Colonic mucosa (tissue), 4 donors: ENCODE results near the gene ARHGEF16. TPM values are rescaled to one million over a fixed set of nuclear protein-coding genes. Genes with fewer than 3 reads are reported as not detected.

Experiments
- DNase-seq: peaks from one replicate; pipeline ENCODE4 v3.0.0-alpha.2; 2020
- H3K27ac ChIP-seq: fragments of 200-600 bp; one replicate; pipeline ENCODE4 v1.8.0; 2021
- H3K27me3 ChIP-seq: fragments of 200-600 bp; one replicate; pipeline ENCODE4 v1.8.0; 2021
- H3K36me3 ChIP-seq: fragments of 200-600 bp; one replicate; pipeline ENCODE4 v1.8.0; 2021
- H3K4me1 ChIP-seq: fragments of 200-600 bp; one replicate; pipeline ENCODE4 v1.8.0; 2021; ENCODE audit warnings: mild to moderate bottlenecking
- H3K4me3 ChIP-seq: fragments of 200-600 bp; one replicate; pipeline ENCODE4 v1.8.0; 2021
- H3K9ac ChIP-seq, 2 donors: one replicate each; pipeline ENCODE4 v1.7.0; 2013; ENCODE audit warnings: control low read depth in 2 of 2, low read depth in 2 of 2, low read length in 2 of 2
- H3K9me3 ChIP-seq: fragments of 200-600 bp; one replicate; pipeline ENCODE4 v1.8.0; 2021
- intact Hi-C: fragments of 100-400 bp; cut with DNase I; formaldehyde crosslinking; loops from one replicate; pipeline ENCODE4 v1.14.1; 2022
- total RNA-seq, 2 donors: library from RNA; stranded (reverse); fragmentation: NEBNext Ultra II Directional in 1 of 2; extraction: Animal tissue kit (Norgen Biotek cat#: 25700) in 1 of 2; gene quantifications; one replicate each; pipeline ENCODE4 v1.2.1, GENCODE V29; 2021
- TF ChIP-seq, protein P1 (sequence below): fragments of 200-600 bp; IDR thresholded peaks from one replicate; pipeline ENCODE4 v1.8.0; 2022; ENCODE audit warnings: antibody characterized with exemption, mild to moderate bottlenecking
- donor health status: healthy.
- donor health status: DM: no; HTN: no; CAD: no.
- donor health status: DM: no; HTN: no; CAD: no.

The ARHGEF16 gene
- total RNA-seq, 2 donors from 2014 or later: 77.3 to 90.2 TPM

DNA sequence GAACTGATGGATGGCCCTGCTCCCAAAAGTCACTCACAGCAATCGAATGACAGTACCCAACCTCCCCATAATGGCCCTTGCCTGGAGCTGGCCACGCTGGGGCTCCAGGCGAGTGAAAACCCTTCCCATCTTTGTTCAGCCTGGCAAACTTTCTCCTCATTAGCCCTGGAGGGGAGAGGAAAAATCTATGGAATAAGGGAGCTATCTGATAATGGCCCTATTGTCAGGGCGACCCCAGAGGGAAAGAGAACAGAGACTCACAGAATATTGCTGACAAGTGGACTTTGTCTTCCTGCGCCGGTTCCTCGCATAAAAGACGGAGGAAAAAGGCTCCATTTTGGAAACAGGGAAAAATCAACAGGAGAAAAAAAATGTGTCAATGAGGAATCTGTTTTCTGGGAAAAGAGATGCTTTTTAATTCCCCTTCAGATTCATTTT is 13.0 kb upstream of the ARHGEF16 start:
- intact Hi-C loops: no loop called here
- TF ChIP-seq, protein P1, sequence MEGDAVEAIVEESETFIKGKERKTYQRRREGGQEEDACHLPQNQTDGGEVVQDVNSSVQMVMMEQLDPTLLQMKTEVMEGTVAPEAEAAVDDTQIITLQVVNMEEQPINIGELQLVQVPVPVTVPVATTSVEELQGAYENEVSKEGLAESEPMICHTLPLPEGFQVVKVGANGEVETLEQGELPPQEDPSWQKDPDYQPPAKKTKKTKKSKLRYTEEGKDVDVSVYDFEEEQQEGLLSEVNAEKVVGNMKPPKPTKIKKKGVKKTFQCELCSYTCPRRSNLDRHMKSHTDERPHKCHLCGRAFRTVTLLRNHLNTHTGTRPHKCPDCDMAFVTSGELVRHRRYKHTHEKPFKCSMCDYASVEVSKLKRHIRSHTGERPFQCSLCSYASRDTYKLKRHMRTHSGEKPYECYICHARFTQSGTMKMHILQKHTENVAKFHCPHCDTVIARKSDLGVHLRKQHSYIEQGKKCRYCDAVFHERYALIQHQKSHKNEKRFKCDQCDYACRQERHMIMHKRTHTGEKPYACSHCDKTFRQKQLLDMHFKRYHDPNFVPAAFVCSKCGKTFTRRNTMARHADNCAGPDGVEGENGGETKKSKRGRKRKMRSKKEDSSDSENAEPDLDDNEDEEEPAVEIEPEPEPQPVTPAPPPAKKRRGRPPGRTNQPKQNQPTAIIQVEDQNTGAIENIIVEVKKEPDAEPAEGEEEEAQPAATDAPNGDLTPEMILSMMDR: no peak
- Histone ChIP-seq H3K27me3 (no peaks in the 10 kb centered on the region), H3K27ac (no peak overlapping the region), H3K9ac (no peak overlapping the region), H3K36me3 (no peaks in the 10 kb centered on the region), H3K9me3 (no peaks in the 10 kb centered on the region), H3K4me3 (no peak overlapping the region), H3K4me1 (no peaks in the 10 kb centered on the region)
- DNase-seq: no peak

DNA sequence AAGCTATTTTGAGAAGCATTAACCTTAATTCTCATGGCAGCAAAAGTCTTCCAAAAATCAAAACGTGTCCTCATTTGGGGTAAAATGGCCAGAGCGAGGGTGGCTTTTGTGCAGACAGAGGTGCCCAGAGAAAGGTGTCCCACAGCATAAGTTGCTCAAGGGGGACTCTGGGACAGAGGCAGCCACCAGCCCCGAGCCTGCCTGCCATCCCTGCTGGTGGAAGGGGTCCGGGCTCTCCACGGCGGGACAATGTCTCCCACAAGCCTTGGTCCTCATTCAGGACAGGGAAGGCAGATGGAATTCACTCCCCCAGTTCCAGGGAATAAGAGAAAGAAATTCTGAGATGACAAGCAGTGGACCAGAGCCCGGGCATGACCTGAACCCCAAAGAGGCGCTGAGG is 12.6 kb upstream of the ARHGEF16 start:
- TF ChIP-seq, protein P1: no peak
- no peak overlapping the region for H3K27ac ChIP-seq
- H3K27me3 ChIP-seq: no peaks in the 10 kb centered on the region
- intact Hi-C loops: no loop called here
- H3K36me3 ChIP-seq: no peaks in the 10 kb centered on the region
- DNase-seq: no peak
- H3K9ac ChIP-seq: no peak overlapping the region
- H3K4me3 ChIP-seq: no peak overlapping the region
- no peaks in the 10 kb centered on the region for H3K9me3 ChIP-seq
- H3K4me1 ChIP-seq: no peaks in the 10 kb centered on the region

DNA sequence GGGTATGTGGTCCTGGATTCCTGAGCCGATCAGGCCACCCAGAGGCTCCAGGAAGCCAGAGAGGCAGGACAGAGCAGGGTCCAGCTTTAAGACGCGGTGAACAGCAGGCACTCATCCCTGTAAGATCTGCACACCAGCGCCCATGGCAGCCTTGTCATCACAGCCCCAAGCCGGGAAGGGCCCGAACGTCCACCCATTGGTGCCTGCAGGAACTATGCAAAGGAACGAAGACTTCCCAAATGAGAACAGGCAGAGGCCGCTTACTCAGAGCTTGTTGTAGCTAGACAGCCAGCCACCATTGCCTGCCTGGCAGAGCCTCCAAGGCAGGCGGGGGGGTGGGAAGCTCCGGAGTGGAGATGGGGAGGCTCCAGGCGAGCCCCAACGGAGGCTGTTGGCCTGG is 12.1 kb upstream of the ARHGEF16 start:
- intact Hi-C loops: no loop called here
- Histone ChIP-seq H3K4me1 (no peaks in the 10 kb centered on the region), H3K27me3 (no peaks in the 10 kb centered on the region), H3K36me3 (no peaks in the 10 kb centered on the region), H3K4me3 (no peak overlapping the region), H3K9me3 (no peaks in the 10 kb centered on the region), H3K27ac (no peak overlapping the region), H3K9ac (no peak overlapping the region)
- DNase-seq: no peak
- TF ChIP-seq, protein P1: no peak

DNA sequence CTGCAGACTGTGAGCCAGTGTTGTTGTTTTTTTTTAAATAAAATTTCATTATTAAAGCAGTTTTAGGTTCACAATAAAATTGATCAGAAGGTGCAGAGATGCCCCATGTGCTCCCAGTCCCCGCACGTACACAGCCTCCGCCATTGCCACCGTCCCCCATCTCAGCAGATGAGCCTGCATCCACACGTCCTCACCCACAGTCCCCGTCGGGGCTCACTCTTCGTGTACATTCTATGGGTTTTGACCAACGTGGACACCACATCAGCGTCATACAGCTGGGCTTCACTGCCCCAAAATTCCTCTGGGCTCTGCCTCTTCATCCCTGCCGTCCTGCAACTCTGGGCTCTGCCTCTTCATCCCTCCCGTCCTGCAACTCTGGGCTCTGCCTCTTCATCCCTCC is 11.6 kb upstream of the ARHGEF16 start:
- H3K36me3 ChIP-seq: no peaks in the 10 kb centered on the region
- H3K4me3 ChIP-seq: no peak overlapping the region
- H3K9me3 ChIP-seq: no peaks in the 10 kb centered on the region
- H3K9ac ChIP-seq: no peak overlapping the region
- no peaks in the 10 kb centered on the region for H3K27me3 ChIP-seq
- intact Hi-C loops: no loop called here
- DNase-seq: no peak
- H3K4me1 ChIP-seq: no peaks in the 10 kb centered on the region
- TF ChIP-seq, protein P1: no peak
- H3K27ac ChIP-seq: no peak overlapping the region

DNA sequence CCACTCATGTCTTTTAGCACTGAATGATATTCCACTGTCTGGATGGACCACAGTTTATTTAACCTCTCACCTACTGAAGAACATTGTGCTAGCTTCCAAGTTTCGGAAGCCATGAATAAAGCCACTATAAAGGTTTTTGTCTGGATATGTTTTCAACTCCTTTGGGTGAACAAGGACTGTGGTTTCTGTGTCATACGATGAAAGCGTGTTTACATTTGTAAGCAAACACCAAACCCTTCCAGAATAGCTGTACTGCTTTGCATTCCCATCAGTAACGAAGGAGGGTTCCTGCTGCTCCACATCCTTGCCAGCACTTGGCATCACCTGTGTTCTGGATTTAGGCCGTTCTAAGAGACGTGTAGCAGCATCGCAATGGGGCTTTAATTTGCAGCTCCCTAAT is 10.7 kb upstream of the ARHGEF16 start:
- no peaks in the 10 kb centered on the region for H3K4me1 ChIP-seq
- H3K27ac ChIP-seq: no peak overlapping the region
- intact Hi-C loops: no loop called here
- TF ChIP-seq, protein P1: no peak
- H3K36me3 ChIP-seq: no peaks in the 10 kb centered on the region
- H3K9me3 ChIP-seq: no peaks in the 10 kb centered on the region
- no peak overlapping the region for H3K9ac ChIP-seq
- no peak for DNase-seq
- no peak overlapping the region for H3K4me3 ChIP-seq
- no peaks in the 10 kb centered on the region for H3K27me3 ChIP-seq

DNA sequence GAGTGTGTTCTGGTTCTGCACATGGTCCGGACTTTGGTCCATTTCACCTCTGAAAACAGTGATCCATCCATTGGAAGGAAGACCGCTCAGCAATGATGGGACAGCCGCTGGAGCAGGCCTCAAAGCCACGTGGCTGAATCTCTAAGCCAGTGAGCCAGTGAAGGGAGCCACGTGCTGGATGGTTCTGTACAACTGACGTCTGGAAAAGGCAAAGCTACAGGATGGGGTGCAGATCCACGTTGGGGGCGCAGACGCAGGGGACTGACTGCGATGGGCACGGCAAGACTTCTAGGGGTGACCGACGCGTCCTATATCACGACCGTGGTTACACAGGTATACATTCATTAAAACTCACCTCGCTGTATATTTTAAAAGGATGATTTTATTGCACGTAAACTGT is 10.2 kb upstream of the ARHGEF16 start:
- H3K27me3 ChIP-seq: no peaks in the 10 kb centered on the region
- no peak overlapping the region for H3K27ac ChIP-seq
- no peak overlapping the region for H3K9ac ChIP-seq
- intact Hi-C loops: no loop called here
- H3K4me3 ChIP-seq: no peak overlapping the region
- TF ChIP-seq, protein P1: no peak
- no peaks in the 10 kb centered on the region for H3K9me3 ChIP-seq
- no peak for DNase-seq
- H3K36me3 ChIP-seq: no peaks in the 10 kb centered on the region
- no peaks in the 10 kb centered on the region for H3K4me1 ChIP-seq
